MCF 10A (cell line): ENCODE data around the gene MPL. TPM values are rescaled to one million over a fixed set of nuclear protein-coding genes. Genes with fewer than 3 reads are reported as not detected.

ENCODE experiments used
- Bru-seq: library from RNA; stranded (reverse); fragments of 400-500 nt; gene quantifications from one replicate; lab custom pipeline; 2021; lab: Mats Ljungman, UMichigan
- BruChase-seq, 2 experiments: library from RNA; stranded (reverse); fragments of 400-500 nt; gene quantifications; one replicate each; lab custom pipeline; 2021; lab: Mats Ljungman, UMichigan
- BruUV-seq: library from RNA; stranded (reverse); fragments of 400-500 nt; replicated peaks from 2 replicates; lab custom pipeline; 2021; lab: Mats Ljungman, UMichigan
- CTCF ChIA-PET: fragments of 300-600 bp; sonication (Branson Sonifier 250); formaldehyde crosslinking; extraction: SDS; loops from one replicate; lab custom pipeline; 2021; ENCODE audit warnings: antibody characterized with exemption, inconsistent platforms; lab: Yijun Ruan, JAX
- POLR2A ChIA-PET: fragments of 300-600, 350-650 bp; sonication (Branson Sonifier 250); formaldehyde crosslinking; extraction: SDS; loops from one replicate; lab custom pipeline; 2020; ENCODE audit warnings: antibody characterized with exemption, inconsistent platforms; lab: Yijun Ruan, JAX
- DNase-seq: peaks from one replicate; pipeline ENCODE4 v3.0.0-alpha.2; 2018; ENCODE audit not compliant: unreplicated experiment
- H3K27ac Mint-ChIP-seq: one replicate; pipeline ENCODE4 v1.8.0; 2022; ENCODE audit warnings: mild to moderate bottlenecking, low read depth, mixed read lengths; ENCODE audit not compliant: unreplicated experiment
- H3K27me3 Mint-ChIP-seq: one replicate; pipeline ENCODE4 v1.8.0; 2022; ENCODE audit warnings: mixed read lengths; ENCODE audit not compliant: insufficient read depth, unreplicated experiment
- H3K36me3 Mint-ChIP-seq: one replicate; pipeline ENCODE4 v1.8.0; 2022; ENCODE audit warnings: mild to moderate bottlenecking, moderate library complexity, mixed read lengths; ENCODE audit not compliant: insufficient read depth, unreplicated experiment
- H3K4me1 Mint-ChIP-seq: one replicate; pipeline ENCODE4 v1.8.0; 2022; ENCODE audit warnings: mixed read lengths; ENCODE audit not compliant: insufficient read depth, unreplicated experiment
- H3K4me3 Mint-ChIP-seq: one replicate; pipeline ENCODE4 v1.8.0; 2022; ENCODE audit warnings: mild to moderate bottlenecking, moderate library complexity, mixed read lengths; ENCODE audit not compliant: unreplicated experiment
- H3K9me3 Mint-ChIP-seq: one replicate; pipeline ENCODE4 v1.8.0; 2022; ENCODE audit warnings: mixed read lengths; ENCODE audit not compliant: unreplicated experiment
- intact Hi-C: fragments of 100-400 bp; cut with micrococcal nuclease; formaldehyde crosslinking; loops from 2 replicates; pipeline ENCODE4 v1.14.1; 2022
- long read RNA-seq: library from polyadenylated mRNA; stranded (forward); transcript quantifications from one replicate; pipeline ENCODE4 v2.0.0, GENCODE V29; 2022
- total RNA-seq: library from RNA; stranded (reverse); gene quantifications from 2 replicates; pipeline ENCODE4 v1.2.3, GENCODE V29; 2022
- TF ChIP-seq, protein P1 (sequence below): fragments of 200-600 bp; IDR thresholded peaks from one replicate; pipeline ENCODE4 v1.8.0; 2022; ENCODE audit warnings: antibody characterized with exemption, mild to moderate bottlenecking; ENCODE audit not compliant: unreplicated experiment

MPL gene
- total RNA-seq (not detected in 2 replicates), Bru-seq, nascent RNA (percentile 16 among the genes with signal in this experiment), BruChase-seq, experiment 1, labeled RNA remaining after a 6-hour chase (percentile 13 among the genes with signal in this experiment), BruChase-seq, experiment 2, labeled RNA remaining after a 2-hour chase (percentile 9 among the genes with signal in this experiment)
- long read RNA-seq = 0 reads

DNA sequence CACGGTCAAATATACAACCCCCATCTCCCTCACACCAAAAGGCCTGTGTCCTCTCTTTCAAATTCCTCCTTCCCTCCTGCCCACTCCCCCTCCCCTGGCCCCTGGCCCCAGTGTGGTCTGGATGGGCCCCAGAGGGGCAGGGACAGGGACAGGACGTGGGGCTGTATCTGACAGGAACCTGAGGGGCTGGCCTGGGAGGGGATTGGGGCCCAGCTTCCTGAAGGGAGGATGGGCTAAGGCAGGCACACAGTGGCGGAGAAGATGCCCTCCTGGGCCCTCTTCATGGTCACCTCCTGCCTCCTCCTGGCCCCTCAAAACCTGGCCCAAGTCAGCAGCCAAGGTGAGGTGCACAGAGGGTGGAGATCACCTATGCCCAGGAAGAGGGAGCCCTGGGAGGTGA is at the start of gene MPL:
Gene MPL, plus strand, starts transcription at position 231 of the 400 bp plus-strand sequence. Its CDS starts 31 bp downstream, at position 262.
- CTCF ChIA-PET = no interaction called here
- intact Hi-C loops = no loop called here

DNA sequence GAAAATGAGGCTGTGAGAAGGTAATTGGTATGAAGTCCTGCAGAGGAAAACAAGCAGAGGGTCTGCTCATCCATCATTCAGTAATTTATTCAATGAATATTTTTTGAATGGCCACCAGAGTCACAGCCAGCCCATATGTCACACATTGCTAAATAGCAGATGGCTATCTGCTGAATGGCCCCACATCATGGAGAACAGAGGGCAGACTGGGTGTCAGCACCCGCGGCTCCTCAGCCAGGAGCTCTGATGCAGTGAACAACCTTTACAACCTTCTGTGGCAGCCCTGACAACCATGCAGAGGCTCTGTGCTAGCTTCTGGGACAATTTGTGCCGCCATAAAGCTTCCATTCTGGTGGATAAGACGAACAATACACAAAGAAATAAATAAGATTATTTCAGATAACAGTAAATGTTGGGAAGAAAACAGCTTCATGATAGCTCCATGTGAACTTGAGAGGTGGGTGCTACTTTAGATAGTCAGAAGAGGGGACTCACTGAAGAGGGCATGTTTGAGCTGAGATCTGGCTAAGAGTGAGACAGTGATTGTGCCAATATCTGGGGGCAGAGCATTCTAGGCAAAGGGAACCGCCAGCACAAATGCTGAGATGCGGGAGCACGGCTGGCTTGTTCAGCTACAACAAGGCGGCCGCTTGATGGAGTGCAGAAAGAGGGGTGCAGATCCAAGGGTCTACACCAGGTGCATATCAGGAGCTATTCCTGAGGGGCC is 49.4 kb upstream of the MPL start:
- Mint-ChIP-seq H3K27ac (no peak overlapping the region), H3K9me3 (no peaks in the 10 kb centered on the region), H3K4me3 (no peak overlapping the region), H3K4me1 (peaks cover 5% of the 10 kb centered on the region), H3K36me3 (no peaks in the 10 kb centered on the region), H3K27me3 (no peaks in the 10 kb centered on the region)
- no TSS peak for BruUV-seq
- intact Hi-C loops = no loop called here
- CTCF ChIA-PET = interaction anchor here (0.6 to 0.7 kb wide), 4 partner anchors 56 to 1565 kb away, joined by 3 read pairs; no protein-coding TSS in a partner anchor
- no peak for DNase-seq
- TF ChIP-seq, protein P1, sequence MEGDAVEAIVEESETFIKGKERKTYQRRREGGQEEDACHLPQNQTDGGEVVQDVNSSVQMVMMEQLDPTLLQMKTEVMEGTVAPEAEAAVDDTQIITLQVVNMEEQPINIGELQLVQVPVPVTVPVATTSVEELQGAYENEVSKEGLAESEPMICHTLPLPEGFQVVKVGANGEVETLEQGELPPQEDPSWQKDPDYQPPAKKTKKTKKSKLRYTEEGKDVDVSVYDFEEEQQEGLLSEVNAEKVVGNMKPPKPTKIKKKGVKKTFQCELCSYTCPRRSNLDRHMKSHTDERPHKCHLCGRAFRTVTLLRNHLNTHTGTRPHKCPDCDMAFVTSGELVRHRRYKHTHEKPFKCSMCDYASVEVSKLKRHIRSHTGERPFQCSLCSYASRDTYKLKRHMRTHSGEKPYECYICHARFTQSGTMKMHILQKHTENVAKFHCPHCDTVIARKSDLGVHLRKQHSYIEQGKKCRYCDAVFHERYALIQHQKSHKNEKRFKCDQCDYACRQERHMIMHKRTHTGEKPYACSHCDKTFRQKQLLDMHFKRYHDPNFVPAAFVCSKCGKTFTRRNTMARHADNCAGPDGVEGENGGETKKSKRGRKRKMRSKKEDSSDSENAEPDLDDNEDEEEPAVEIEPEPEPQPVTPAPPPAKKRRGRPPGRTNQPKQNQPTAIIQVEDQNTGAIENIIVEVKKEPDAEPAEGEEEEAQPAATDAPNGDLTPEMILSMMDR = no peak
- POLR2A ChIA-PET = no interaction called here

More for the DNA sequence above, at the start of gene MPL:
- Mint-ChIP-seq H3K27ac (no peak within 1 kb of the TSS), H3K4me3 (no peak within 1 kb of the TSS), H3K9me3 (no peaks in the 10 kb centered on the region), H3K27me3 (no peaks in the 10 kb centered on the region), H3K4me1 (no peaks in the 10 kb centered on the region), H3K36me3 (no peaks in the 10 kb centered on the region)
- BruUV-seq = no TSS peak
- DNase-seq = no peak
- TF ChIP-seq, protein P1 = no peak
- POLR2A ChIA-PET = interaction anchor here (1.0 kb wide), 1 partner anchor 105 kb away, joined by 4 read pairs; no protein-coding TSS in a partner anchor

DNA sequence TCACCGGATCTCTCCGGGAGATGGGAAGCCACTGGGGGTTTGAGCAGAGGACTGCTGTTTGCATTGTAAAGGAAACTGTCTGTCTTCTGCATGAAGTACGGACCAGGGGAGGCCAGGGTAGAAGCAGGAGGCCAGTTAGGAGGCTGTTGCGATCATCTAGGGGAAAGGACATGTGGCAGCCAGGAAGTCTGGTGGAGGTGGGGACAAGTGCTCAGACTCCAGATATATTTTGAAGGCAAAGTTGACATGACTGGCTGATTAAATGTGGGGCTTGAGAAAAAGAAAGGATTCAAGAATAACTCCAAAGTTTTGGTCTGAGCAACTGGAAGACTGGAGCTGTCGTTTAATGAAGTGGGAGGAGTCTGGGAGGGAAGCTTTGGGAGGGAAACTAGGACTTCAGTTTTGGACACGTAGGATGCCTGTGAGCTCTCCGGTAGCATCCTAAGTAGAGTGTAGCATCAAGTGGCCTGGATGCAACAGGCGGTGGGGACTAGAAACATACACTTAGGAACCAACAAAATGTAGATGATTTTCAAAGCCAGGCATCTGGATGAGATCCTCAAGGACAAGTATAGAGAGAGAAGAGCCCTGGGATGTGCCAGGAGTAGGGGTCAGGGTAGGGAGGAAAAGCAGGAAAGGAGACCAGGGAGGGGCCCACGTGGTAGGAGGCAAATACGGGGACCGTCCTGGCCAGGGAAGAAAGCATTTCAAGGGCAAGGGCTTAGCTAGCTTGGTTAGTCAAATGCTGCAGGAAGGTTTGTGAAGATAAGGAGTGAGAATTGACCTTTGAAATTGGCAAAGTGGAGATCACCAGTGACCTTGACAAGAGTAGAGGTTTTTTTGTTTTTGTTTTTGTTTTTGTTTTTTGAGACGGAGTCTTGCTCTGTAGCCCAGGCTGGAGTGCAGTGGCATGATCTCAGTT is 48.6 kb upstream of the MPL start:
- H3K4me1 Mint-ChIP-seq = peaks cover 5% of the 10 kb centered on the region
- CTCF ChIA-PET = interaction anchor here (0.6 to 0.7 kb wide), 3 partner anchors 55 to 218 kb away, joined by 3 read pairs; no protein-coding TSS in a partner anchor
- no peak overlapping the region for H3K27ac Mint-ChIP-seq
- H3K36me3 Mint-ChIP-seq = no peaks in the 10 kb centered on the region
- H3K4me3 Mint-ChIP-seq = no peak overlapping the region
- POLR2A ChIA-PET = no interaction called here
- H3K9me3 Mint-ChIP-seq = no peaks in the 10 kb centered on the region
- intact Hi-C loops = no loop called here
- TF ChIP-seq, protein P1 = no peak
- no TSS peak for BruUV-seq
- no peak for DNase-seq
- no peaks in the 10 kb centered on the region for H3K27me3 Mint-ChIP-seq
